Adipose tissue (tissue), 3 donors: ENCODE measurements around the gene DAB1. TPM values are rescaled to one million over a fixed set of nuclear protein-coding genes. Genes with fewer than 3 reads are reported as not detected.

Experiments
- H3K27ac ChIP-seq: one replicate; pipeline ENCODE4 v1.5.1; 2013; ENCODE audit warnings: low read depth, low read length
- WGBS, 3 donors: extraction: QIAGEN DNeasy Blood & Tissue Kit; methylation state at CpG; one replicate each; pipeline ENCODE4 v1.1.7; 2013; 5-methylcytosine and 5-hydroxymethylcytosine counted together
- polyA plus RNA-seq, 3 donors: library from polyadenylated mRNA; stranded (reverse); fragments of 200-250 nt; gene quantifications; one replicate each; pipeline ENCODE4 v1.2.3, GENCODE V29; 2013
- donor health status: healthy with polysubstance abuse.
- donor health status: Bipolar disorder and iron deficiency.
- donor health status: healthy.

The DAB1 gene
- polyA plus RNA-seq, 3 donors, result 0.11 to 0.25 (median 0.15) TPM

DNA sequence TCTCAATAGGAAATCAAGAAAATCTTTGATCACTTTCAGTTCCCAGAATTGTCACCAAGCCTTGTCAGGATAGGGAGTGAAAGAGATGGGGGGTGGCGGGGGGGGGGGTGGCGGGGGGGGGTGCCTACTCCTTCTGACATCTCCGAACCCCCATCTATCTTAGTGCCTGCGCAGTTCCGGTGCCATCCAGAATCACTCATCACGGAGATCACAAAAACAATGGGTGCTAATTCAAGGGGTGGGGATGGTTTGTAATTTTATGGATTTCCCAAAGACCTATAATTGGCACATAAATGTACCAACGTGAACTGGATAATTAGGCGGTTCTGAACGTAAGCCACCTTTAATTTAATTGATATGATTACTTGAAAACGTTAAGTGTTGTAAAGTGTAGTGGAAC is 2.1 kb downstream of the DAB1 start:
- 3 to 4% (median 4%) methylated on average over 9 to 10 of the region's 10 CpGs for WGBS, 3 donors
- H3K27ac ChIP-seq, result no peak overlapping the region

DNA sequence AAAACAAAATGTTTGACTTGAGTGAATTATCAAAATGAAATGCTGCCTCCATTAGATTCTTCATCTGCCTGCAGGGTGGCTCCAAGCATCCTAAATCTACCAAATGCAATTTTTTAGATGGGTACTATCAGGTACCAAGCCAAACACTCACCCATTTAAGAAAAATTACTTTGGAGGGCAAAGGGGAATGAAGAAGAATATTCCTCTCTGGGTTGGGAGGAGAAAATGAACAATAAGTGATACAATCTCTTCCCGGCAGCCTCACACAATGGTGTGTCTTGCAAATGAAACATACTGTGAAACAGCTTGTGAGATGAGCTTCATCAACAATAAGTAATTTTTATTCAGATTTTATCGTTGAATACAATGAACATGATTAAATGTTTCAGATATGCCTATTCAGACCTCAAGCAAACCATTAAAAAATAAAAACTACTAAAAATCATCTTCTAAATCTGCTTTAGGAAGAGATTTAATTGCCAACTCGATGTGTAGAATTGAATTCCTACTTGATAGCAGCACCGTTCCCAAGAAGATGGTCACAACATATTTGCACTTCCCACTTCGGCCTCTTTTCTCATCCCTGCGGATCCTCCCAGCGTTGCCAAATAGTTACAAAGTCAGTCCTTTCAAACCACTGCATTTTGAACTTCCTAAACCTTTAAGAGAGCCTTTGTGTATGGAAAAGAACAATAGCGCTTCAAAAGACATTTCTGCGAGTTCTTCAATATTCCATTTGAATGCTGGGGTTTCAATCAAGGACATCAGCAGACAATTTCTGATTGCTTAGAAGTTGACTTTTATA is 2.7 kb downstream of the DAB1 start:
- 14 to 23% (median 20%) methylated on average over 9 of the region's 9 CpGs for WGBS, 3 donors
- H3K27ac ChIP-seq, result no peak overlapping the region

DNA sequence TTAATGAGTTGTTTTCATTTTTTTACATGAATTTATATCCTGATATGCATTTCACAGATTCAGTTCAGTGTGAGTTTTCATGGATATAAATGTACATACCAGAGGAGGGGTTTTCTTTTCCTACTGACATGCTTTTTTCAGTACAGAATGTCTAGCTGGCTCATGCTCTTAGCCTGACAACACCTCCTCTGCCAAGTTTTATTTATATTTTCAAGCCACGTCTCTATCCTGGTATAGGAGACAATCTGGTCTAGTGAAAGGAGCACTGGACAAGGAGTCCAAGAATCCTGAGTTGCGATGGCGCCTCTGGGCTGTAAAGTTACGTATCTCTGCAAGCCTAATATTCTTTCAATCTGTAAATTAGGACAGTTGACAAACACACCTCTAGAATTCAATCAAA is 4.9 kb downstream of the DAB1 start:
- 78 to 82% (median 82%) methylated on average over 4 of the region's 4 CpGs for WGBS, 3 donors
- H3K27ac ChIP-seq, result no peak overlapping the region

DNA sequence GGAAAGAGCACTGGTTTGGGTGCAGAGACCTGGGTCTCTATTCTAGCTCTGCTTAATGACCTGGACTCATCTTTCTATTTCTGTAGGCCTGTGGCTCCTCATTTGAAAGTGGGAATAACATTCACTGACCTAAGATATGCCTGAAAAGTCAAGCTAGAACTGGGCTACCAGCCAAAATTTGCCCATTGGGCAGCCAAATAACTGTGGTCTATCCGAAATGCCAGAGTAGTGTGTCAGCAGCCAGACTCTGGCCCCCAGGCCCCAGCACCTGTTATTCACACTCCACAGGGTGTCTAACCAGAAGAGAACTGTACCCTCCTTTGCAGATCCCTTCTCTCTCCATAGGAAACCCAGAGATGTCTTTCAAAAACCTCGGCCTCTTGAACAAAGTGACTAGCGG is 12.6 kb downstream of the DAB1 start:
- 92 to 94% (median 94%) methylated on average over 3 of the region's 3 CpGs for whole genome bisulfite sequencing, 3 donors
- H3K27ac ChIP-seq, result no peak overlapping the region

DNA sequence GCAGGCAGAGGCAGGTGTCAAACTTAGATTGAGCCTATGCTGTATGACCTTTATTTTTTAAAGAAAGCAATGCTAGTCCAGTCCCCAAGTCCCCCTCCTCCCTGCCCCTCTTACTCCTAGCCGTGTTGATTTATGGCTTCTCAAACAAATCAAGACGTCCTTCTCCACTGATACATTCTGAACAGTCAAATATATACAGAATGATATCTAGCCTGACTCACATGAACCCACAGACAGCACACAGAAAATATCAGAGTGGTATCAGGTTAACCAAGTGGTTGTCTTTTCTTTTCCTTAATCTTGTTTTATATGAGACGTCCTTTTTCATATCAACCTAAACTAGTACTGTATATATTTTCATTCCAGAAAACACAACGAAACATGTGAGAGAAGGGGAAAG is 13.4 kb downstream of the DAB1 start:
- 58 to 70% (median 67%) methylated on average over 4 of the region's 4 CpGs for WGBS, 3 donors
- H3K27ac ChIP-seq, result no peak overlapping the region

DNA sequence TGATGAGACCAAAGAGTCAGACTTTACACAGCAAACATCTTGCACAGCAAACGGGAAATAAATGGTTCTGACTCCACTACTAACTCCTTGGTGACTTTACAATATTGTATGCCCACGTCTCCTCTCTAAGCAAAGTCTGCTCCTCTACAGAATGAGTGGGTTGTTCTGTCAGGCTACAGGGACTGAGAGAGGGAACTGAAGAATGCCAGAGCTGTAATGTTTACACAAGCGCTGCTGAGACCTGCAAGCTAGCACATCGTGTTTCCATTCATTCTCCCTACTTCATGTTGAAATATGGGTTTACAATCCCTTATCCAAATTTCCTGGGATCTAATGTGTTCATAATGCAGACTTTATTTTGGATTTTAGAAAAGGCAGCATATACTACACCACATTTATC is 15.9 kb downstream of the DAB1 start:
- WGBS, 3 donors, result 20 to 53% (median 46%) methylated on average over 4 of the region's 4 CpGs
- H3K27ac ChIP-seq, result no peak overlapping the region

DNA sequence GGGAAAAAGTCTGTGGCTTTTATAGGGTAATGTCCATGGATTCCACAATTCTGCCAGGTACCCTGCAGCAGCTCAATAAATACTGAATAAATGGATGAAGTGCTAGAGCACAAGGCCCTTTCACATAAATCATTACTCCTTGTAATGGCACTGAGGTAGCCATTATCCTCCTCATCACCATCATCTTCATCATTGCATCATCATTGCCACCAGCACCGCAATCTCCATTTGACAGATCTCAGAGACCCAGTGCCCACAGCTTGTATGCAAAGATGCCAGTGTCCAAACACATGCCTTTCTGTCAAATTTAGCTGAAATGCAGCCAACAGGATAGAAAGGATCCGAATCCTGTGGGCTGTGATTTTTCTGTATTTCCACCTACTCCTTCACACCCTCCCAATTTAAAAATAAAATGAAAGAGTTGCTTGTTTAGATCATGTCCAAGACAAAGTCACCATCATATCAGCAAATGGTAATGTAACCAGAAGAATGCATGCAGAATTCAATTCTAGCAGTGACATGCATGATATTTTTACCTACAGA is 17.4 kb downstream of the DAB1 start:
- WGBS, 3 donors, result 88 to 92% (median 89%) methylated on average over 2 of the region's 2 CpGs

DNA sequence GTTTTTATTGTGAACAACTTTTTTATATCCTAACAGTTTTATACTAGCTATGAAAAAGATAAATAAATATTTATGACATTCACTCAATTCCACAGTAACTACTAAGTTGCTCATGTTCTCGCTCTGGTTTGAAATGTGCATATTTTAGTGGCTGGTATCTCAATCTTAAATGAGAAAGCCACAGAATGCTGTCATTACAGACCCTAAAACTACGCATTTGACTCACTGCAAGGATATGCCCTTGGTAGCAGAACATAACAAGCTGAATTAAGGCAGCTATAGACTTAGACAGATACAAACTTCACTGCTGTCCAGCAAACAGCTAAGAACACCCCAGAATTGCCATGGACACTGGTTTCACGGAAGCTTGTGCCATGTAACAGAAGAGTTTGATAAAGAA is 19.0 kb downstream of the DAB1 start:
- 78 to 85% (median 84%) methylated on average over 3 of the region's 3 CpGs for whole genome bisulfite sequencing, 3 donors
- no peak overlapping the region for H3K27ac ChIP-seq

More for the DNA sequence above, 17.4 kb downstream of the DAB1 start:
- H3K27ac ChIP-seq, result no peak overlapping the region

DNA sequence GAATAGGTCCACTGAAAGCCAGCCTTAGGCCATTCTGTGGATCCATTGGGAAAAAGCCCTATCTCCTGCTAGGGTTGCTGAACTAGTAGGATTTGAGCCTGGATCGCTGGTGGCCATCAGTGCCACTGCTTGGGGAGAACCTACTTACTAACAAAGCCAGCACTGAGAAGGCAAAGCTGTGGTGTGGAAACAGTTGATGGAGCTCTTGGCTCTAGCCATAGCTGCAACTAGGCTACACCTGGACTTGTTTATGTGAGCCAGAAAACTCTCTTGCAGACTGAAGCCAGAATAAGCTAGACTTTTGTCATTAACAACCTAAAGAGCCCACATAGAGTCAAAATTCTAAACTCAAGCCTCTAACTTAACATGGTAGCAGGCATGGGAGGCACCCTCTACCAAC is 20.7 kb downstream of the DAB1 start:
- no peak overlapping the region for H3K27ac ChIP-seq
- WGBS, 3 donors, result 86 to 100% (median 89%) methylated on average over 1 of the region's 1 CpG

DNA sequence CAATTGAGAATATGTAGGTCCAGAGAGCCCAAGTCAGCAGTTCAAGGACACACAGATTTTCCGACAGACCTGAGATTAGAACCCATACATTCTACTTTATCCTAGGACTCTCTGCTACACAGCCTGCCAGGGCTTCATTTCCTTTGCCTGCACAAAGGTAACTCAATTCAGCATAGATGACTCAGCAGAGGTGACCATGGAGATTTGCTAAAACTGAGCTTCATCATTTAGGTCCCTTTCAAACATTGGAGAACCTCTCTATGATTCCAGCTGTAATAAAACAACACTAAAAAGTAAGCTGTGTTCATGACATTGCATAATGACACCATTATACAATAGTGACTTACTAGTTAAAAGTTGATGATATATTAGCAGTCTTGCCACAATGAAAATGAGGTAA is 22.2 kb downstream of the DAB1 start:
- no peak overlapping the region for H3K27ac ChIP-seq
- WGBS, 3 donors, result 72 to 92% (median 86%) methylated on average over 1 of the region's 1 CpG

DNA sequence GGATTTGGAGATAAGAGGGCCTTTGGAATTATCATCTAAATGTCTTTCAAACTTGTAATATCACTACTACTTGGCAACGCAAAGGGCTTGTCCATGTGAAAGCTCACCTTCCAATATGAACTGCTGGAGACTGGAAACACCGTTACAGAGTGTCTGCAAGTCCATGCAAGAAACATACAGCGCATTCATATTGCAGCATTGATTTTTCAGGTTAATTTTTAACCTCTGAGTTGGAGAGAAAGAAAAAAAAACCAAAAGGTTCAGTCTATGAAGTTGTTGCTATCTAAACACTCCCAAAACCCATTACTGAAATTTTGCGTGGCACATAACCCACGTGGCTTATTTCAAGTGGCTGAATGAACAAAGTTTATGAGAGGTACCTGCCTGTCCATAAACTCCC is 23.8 kb downstream of the DAB1 start:
- no peak overlapping the region for H3K27ac ChIP-seq
- 32 to 88% (median 78%) methylated on average over 5 of the region's 5 CpGs for WGBS, 3 donors

DNA sequence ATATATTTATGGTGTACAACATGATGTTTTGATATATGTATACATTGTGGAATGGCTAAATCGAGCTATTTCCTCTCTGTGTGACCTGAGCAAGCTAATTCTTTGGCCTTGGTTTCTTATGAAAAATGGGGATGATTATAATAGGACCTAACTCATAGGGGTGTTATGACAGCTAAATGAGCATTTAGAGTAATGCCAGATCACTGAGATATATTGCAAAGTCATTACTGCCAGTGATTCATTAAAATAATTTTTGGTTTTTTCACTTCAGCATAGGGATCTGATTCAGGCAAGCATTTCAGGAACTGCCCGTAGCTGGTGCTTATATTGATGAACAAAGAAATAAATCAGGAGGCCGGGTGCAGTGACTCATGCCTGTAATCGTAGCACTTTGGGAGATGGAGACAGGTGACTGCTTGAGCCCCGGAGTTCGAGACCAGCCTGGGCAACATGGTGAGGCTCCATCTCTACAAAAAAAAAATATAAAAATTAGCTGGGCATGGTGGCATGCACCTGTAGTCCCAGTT is 30.7 kb downstream of the DAB1 start:
- WGBS, 3 donors, result 61 to 82% (median 70%) methylated on average over 6 of the region's 6 CpGs

DNA sequence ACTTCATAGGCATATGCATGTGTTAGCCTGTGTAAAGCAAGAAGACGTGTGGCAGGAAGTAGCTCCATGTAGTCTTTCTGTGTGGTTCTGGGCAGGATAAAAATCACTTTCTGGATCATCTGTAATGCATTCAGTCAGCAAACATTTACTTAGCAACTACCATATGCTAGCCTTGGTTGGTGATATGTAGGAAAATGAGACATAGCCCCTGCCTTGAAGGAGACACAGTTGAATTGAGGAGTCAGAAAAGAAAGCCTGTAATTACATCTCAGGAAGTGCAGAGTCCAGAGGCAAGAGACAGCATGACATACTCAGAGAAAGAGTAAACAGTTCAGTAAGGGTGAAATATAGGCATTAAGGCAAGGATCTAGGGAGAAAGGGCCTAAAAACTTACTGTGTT is 38.5 kb downstream of the DAB1 start:
- no peak overlapping the region for H3K27ac ChIP-seq
- 43 to 70% (median 45%) methylated on average over 1 of the region's 1 CpG for WGBS, 3 donors

More for the DNA sequence above, 30.7 kb downstream of the DAB1 start:
- H3K27ac ChIP-seq, result no peak overlapping the region

DNA sequence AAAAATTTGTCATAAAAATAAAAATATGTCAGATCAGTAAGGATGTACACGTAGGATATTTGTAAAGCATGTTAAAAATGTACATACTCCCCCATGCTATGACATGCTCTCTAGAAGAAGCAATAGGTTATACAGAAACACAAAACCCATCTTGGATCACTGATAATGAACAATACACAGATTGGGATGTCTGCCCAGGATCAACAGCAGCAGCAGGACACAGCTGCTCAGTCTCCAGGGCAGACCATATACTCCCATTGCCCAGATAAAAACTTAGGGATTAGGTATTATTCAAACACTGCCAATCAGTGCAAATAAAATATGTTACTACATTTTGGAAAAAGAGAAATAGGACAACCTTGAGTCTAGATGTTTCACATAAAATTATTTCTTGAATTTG is 39.0 kb downstream of the DAB1 start:
- WGBS, 3 donors, result 58 to 69% (median 63%) methylated on average over 1 of the region's 1 CpG
- H3K27ac ChIP-seq, result no peak overlapping the region

DNA sequence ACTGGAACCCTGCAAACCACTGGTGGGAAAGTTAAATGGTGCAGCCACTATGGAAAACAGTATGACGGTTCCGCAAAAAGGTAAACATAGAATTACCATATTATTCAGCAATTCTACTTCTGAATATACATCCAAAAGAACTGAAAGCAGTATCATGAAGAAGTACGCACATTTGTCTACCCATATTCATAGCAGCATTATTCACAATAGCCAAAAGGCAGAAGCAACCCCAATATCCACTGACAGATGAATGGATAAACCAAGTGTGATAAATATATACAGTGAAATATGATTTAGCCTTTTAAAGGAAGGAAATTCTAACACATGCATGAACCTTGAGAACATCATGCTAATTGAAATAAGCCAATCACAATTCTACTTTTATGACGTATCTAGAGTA is 39.6 kb downstream of the DAB1 start:
- 78 to 93% (median 91%) methylated on average over 4 of the region's 4 CpGs for WGBS, 3 donors
- no peak overlapping the region for H3K27ac ChIP-seq

DNA sequence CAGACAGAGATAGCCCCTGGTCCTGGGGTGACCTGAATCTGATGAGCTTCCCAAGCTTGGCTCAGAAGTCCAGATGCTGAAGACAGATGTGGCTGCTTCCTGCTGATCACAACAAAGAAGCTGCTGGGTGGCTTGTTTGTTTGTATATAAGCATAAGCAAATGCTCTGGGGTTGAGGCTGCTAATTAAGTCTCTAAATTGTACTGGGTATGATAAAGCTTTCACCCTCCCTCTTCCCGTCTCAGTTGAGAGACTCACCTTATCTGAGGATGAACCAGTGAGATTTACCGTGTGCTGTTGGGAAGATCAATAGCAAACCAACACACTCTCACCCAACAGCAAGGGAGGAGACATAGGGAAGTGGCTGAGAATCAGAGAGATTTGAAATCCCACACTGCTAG is 42.0 kb downstream of the DAB1 start:
- no peak overlapping the region for H3K27ac ChIP-seq
- 19 to 49% (median 42%) methylated on average over 2 of the region's 2 CpGs for WGBS, 3 donors

DNA sequence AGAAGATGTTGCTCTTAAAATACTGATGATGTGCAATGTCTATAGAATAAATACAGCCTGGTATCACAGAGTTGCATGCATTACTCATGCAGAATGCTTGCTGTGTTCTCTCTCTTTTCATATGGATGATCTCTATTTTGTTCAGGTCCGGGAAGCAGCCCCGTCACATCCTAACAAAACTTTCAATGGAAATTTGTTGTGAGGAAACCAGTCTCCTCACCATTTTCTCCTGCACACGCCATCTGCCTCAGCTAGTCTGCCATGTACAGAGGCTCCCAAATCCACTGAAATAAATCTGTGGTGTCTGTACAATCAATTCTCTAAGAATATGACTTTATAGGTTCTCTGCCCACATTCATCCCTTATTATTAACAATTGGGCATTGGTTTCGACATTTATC is 42.4 kb downstream of the DAB1 start:
- H3K27ac ChIP-seq, result no peak overlapping the region
- 73 to 91% (median 79%) methylated on average over 4 of the region's 4 CpGs for WGBS, 3 donors

DNA sequence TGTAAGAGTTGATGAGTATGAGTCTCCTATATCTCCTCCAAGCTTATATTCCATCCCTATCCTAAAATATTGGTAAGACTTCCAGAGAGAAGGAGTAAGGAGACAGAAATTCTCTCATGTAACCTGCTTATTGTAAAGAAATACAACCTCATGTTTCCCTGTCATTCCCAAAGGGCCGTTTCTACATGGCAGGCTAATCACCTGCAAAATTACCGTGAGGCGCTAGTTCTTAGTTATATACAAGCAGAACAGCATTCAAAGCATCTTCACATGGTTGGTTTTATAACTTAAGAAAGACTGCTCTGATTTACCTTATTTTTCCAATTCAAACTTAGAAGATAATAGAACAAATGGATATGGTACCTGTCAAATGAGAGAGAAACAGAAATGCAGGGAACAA is 42.9 kb downstream of the DAB1 start:
- H3K27ac ChIP-seq, result no peak overlapping the region
- 82 to 89% (median 85%) methylated on average over 3 of the region's 3 CpGs for WGBS, 3 donors

DNA sequence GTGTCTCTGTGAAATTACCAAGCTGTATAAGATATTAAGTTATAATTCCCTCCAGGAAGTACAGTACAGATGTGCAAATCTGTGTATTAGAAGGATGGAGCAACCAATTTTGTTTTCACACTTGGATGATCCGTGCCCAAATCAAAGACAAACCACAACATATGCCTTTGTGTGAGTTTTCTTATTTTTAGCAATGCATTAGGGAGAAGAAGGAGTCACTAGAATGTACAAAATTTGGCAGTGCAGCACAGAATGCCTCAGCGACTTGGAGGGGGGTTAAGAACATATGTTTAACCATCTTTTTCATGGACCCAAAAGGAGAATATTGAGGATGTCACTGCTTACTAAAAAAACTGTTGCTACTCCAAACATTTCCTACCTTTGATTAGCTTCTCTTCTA is 45.3 kb downstream of the DAB1 start:
- no peak overlapping the region for H3K27ac ChIP-seq
- WGBS, 3 donors, result 74 to 83% (median 75%) methylated on average over 2 of the region's 2 CpGs
